Stimulated activated CD4-positive, alpha-beta T cell treated with anti-CD3 and anti-CD28 coated beads, Interleukin-12 subunit alpha, Interleukin-12 subunit beta, amount 100 ng/mL, for 48 hours (primary cell): ENCODE data around the gene MST1.
A peak's percentile ranks its signal among the peaks of the same experiment; 100 is the strongest.

Source experiments
- DNase-seq, 3 donors: peaks; one replicate each; pipeline ENCODE4 v3.0.0-alpha.2; 2020; ENCODE audit warnings: low read depth in 2 of 3, low spot score in 1 of 3

Gene MST1

DNA sequence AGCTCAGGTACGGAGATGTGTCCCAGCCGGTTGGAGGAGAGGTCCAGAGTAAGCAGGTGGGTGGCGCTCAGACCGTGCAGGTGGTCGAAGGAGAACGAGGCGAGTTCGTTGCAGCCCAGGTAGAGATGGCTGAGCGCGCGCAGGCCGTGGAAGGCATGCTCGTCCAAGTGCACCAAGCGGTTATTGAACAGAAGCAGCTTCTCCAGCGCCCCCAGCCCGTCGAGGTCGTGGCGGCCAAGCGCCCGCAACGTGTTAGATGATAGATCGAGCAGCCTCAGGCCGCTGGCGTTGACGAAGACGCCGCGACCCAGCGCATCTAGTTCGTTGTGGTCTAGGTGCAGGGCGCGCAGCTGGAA, 29.6 kb upstream of the MST1 start:
- DNase-seq = no peak

DNA sequence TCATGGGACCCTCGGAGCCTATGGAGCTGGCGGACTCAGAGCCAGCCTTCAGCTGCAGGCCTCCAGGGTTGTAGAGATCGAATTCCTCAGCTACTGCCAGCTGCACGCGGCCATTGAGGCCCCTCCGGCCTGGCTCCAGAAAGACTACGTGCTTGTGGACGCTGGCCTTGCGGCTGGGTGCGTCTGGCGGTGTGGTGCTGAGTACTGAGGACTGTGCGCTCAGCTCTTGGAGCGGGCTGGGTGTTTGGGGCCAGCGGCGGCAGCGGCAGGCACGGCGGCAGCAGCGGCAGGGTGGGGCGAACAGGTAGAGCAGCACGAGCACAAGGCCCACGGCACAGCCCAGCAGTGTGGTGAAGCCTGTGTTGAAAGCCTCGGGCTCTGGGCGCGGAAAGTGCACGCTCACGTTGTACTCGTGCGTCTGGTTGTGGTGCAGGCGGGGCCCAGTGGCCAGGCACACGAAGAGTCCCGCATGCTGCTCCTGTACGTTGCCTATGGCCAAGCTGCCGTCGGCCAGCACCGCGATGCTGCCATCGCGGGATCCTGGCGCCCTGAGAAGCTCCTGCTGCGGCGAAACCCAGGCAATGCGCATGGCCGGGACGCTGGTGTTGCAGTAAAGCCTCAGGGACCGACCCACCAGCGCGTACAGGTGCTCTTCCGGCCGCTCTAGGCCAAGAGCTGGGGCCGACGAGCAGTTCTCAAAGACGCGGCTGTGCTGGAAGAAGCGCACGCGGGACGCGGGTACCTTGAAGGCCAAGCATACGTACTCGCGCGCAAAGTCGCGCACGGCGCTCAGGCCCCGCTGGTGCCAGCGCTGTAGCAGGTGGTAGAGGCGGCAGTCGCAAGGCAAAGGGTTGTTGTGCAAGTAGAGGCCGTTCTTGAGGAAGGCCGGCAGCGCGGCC, 28.9 kb upstream of the MST1 start:
- DNase-seq = no peak

DNA sequence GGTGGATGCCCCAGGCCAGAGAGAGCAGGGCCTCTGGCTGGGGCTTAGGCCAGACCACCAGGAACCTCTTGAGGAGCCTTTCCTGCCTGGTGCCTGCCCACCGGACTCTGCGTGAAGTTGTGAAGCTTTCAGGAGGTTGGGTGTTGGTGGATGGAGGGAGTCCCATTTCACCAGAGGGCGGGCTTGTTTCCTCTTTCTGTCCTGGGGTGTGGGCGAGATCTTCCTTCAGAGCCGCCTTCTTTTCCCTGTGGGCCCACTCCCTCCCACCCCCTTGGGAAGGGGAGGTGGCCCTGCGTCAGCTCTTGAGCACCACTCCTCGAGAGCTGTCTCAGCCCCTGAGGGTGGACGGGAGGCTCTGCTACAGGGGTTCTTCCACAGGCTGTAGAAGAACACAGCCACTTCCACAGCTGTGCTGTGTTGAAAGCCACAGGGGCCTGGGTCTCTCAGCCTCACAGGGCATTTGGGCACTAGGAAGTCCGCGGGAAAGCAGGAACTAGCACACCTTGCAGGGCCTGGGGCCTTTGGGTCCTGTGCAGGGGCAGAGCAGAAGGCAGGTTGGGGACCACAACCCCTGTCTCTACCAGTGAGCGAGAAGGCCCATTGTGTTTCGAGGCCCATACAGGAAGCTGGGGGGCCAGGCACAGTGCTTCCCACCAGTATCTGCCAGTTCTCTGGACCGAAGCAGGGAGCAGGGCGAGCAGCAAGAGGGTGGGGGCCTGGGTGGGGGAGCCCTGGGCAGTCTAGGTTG, 28.1 kb upstream of the MST1 start:
- DNase-seq = no peak

DNA sequence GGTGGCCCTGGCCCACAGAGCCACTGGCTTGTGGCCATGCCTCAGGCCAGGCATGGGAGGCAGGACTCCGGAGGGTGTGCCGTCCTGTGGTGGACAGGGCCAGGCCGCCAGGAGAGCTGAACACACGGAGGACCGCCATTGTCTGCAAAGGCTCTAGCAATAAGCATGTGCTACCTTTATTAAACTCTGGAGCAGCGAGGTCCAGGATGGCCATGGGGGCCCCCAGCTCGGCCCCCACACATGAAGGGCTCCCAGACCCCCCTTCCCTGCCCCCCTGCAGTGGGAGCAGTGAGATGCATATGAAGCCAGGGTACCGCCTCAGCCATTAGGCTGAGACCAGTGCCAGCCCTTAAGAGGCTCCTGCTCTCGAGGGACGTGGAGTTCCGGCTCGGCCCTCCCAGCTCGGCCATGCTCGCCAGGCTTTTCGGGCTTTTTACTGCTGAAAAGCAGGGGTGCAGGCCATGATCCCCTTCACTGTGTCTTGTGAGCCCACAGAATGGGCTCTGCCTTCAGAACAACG, 27.5 kb upstream of the MST1 start:
- no peak for DNase-seq

DNA sequence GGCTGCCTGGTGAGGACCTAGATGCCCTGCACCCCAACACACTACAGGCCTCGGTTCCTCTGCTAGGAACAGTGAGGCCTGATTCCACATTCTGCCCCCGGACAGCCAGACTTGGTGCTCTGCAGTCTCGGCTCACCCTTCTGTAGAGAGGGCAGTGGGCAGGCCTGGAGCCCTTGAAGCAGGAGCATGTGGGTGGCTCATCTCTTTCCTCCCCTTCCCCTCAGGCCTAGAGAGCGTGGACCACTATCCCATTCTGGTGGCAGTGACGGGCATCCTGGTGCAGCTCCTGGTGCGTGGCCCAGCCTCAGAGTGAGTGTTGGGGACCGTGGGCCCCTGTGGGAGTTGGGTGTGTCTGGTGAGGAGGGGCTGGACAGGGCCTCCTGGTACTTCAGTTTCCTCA, 26.9 kb upstream of the MST1 start:
- no peak for DNase-seq

DNA sequence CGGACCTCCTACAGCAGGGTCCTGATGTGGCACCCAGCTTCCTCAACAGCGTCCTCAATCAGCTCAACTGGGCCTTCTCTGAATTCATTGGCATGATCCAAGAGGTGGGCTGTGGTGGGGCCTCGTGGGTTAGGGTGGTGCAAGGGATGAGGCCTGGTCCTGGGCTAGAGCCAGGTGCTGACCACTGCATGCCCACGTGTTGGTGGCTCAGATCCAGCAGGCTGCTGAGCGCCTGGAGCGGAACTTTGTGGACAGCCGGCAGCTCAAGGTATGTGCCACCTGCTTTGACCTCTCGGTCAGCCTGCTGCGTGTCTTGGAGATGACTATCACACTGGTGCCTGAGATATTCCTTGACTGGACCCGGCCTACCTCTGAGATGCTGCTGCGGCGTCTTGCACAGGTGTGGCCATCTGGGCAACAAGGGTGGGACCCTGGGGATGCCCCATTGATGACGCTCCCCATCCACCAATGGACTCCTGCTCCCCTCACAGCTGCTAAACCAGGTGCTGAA, 26.4 kb upstream of the MST1 start:
- no peak for DNase-seq

DNA sequence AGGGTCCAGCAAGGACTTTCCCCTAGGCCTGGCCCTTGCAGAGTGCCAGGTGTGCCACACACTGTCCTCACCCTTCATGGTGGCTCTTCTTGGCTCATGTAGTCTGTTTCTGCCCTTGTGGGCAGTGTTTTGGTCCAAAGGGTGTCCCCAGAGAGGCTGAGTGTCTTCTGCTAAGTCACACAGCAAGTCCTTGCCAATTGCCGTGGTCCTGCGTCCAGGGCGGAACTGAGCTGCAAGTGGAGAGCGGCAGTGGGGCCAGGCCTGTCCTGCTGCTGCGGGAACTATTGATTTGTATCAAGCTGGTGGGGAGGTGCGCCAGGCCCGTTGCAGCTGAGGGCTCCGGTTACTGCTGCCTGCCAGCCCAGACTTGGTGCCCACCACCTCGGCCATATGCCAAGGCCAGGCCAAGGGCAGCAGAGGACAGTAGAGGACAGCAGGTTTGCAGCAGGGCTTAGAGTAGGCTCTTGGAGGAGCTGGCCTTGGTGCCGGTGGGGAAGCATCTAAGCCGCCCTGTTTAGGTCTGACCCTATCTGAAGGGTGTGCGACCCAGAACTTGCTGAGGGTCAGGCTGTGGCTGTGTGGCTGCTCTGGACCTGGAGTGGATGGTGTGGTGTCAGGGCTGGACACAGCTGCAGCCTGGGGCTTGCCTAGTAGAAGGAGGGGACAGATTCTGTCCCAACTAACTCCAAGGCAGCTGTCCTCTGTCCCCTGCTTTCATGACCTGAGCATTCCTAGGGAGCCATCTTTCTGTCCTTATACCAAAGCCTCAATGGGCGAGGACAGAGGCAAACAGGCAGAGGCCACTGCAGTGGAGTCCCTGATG, 25.7 kb upstream of the MST1 start:
- no peak for DNase-seq

DNA sequence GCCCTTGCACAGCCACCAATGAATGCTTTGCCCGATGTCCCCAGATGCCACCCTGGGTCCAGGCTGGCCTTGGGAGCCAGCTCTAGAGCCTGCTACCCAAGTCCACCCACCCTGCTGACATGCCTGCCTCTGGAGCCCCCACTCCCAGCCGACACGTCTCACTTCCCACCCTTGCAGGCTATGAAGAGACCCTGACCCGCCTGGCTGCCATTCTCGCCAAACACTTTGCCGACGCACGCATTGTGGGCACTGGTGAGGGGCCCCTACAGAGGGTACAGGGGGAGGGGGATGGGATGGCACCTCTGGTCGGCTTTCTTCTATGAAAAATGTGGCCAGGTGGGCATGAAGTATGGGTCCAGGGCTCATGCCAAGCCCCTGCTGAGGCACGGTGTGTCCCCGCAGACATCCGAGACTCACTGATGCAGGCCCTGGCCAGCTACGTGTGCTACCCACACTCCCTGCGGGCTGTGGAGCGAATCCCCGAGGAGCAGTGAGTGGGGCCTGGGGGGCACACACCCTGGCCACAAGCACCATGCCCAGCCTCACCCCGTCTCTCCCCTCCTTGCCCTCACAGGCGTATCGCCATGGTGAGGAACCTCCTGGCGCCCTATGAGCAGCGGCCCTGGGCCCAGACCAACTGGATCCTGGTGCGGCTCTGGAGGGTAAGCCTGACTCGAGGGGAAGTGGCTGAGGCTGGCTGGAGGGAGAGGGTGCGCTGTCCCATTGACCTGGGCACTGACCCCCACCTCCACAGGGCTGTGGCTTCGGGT, 24.2 kb upstream of the MST1 start:
- no peak for DNase-seq

DNA sequence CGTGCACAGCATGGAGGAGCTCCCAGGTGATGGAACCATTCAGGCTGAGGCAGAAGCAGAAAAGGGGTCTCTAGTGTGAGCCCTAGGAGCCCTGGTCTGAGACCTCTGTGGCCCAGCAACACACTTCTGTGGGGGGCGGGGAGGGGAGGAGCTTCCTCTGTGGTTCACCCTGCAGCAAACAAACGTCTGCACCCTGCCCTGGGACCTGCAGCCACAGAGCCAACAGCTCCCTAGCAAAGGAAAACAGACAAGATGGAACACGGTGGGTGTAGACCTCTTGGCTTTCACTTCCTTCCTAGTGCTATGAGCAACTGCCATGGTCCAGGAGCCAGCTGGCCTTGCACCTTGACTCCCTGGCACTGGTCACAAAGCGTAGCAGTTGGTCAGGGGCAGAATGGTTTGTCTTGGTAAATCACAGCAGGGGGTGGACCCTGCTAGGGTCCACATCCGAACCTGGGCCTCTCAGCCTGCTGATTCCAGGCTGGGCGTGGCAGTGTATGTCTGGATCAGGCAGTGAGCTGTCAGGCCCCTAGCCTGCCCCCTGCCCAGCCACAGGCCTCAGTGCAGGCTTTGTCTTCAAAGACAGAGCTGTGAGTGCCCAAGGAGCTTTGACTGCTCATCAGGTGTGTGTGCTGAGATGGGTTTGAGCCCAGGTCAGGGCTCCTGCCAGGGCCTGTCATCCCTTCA, 23.5 kb upstream of the MST1 start:
- DNase-seq = no peak

DNA sequence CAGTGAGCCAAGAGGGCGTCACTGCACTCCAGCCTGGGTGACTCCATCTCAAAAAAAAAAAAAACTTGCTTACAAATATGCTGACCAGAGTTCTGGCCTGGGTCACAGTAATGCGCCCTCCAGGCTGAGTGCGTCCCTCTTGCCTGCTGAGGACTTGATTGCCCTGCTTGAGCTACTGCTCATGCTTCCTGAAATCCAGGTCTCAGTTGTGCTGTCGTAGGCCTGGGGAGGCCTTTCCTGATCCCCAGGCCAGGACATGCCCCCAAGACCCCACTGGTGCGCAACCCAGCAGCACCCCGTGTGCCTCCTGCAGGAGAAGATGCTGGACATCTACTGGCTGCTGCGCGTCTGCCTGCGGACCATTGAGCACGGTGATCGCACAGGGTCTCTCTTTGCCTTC, 22.9 kb upstream of the MST1 start:
- no peak for DNase-seq

DNA sequence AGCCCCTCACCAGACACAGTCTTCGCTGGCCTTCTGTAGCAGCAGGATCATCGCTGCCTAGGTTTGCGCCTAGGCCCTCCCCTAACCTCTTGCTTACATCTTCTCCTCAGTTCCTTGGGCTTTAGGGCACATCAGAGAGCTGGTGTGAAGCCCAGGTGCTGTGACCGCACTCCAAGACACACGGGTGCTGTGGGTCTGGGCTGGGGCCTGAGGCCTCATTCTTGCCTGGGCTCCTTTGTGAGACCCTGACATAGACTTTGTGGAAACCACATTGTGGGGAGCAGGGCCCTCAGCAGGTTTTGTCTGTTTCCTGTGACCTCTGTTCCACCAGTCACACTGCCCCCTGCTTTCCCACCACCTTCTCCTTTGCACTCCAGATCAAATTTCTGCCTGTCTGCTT, 22.2 kb upstream of the MST1 start:
- no peak for DNase-seq

DNA sequence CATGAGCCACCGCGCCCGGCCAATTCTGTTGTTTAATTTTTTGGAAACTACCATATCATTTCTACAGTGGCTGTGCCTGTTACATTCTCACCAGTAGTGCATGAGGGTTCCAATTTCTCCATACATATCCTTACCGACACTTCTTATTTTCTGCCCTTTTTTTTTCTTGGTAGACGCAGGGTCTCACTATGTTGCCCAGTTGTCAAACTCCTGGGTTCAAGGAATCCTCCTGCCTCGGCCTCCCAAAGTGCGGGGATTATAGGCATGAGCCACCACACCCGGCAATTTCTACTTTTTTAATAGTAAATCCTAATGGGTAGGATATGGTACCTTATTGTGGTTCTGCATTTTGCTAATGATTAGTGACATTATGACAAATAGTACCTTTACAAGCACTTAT, 20.6 kb upstream of the MST1 start:
- no peak for DNase-seq

DNA sequence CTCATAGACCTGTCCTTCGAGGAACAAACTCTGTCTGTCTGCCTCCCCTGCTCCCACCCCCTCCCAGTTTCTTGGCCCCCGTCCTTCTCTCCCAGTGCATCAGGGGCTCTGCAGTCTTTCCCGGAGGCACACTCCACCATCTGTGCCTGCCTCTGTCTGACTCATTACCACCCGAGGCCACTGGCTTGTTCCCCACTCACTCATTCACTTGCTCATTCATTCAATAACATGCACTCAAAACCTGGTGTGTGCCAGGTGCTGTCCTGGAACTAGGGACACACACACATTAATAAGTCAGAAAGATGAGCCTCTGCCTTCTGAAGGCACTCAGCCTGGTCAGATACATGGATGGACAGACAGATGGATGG, 17.8 kb upstream of the MST1 start:
- DNase-seq = no peak

DNA sequence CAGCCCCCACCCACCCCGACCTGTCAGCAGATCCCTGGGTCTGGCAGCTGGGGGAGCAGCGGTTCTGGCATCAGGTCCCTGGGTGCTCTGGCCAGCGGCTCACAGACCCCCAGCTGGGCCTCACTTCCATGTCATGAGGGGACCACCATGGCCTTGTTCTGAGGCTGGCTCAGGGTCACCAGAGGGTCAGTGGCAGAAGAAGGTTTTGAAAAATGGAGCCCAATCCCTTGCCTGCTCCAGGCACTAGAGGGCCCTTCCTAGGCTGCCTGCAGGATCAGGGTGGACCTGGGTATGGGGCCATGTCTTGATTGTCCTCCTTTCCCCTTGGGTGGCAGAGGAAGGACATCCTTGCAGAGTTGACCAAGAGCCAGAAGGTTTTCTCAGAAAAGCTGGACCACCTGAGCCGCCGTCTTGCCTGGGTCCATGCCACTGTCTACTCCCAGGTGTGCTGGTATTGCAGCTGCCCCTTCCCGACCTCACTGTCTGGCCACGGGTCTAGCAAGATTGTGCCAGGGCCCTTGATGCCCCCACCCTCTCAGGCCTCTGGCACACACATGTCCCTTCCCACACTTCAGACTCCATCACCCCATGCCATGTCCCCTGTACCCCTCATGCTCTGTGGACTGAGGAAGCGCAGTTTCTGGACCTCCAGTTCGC, 17.3 kb upstream of the MST1 start:
- no peak for DNase-seq

DNA sequence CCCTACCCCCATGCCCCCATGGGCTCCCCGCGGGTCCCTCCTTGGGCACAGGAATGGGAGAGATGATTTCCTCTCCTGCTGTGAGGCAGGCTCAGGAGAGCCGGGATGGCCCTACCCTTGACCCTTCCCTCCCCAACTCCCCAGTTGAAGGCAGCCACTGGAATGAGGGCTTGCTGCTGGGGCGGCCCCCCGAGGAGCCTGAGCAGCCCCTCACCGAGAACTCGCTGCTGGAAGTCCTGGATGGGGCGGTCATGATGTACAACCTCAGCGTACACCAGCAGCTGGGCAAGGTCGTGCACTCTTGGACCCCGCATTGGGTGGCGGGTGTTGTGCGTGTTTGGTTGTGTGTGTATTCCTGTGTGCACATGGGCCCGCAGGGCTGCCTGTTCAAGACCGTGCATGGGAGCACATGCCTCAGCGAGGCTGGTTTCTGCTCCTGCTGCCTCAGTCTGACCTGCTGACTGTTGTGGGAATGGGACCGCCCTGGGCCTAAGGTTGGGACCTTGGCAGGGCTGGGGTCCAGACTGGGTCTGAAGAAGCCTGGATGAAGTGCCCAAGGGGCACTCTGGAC, 16.2 kb upstream of the MST1 start:
- DNase-seq = no peak

DNA sequence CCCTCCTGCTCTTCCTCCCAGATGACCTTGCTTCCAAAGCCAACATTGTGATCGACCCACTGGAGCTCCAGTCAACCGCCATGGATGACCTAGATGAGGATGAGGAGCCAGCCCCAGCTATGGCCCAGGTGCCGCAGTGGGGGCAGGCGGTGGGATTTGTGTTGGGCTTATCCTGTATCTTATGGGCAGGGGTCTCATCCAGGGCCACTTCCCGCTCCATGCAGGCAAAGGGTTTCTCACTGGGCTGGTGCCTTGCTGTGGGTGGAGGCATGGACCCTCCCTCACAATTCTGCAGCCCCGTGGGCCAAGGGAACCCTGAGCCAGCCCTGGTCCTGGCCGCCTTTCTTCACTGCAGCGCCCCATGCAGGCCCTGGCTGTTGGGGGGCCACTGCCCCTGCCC, 15.4 kb upstream of the MST1 start:
- no peak for DNase-seq

DNA sequence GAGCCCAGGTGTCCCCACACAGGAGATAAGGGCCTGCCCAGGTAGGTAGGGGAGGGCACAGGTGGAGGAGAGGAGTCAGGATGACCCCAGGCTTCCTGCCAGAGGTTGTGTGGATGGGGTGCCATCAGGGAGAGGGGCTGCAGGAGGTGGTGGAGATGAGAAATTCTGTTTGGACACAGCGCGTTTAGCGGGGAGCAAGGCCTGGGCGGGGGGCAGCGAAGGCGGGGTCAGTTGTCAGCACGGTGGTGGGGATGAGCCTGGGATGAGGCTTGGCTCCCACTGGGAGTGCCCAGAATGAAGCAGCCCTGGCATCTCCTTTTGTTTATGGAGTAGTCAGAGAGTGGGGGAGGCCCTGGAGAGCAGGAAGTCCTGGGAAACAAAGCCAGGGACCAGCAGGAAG, 14.7 kb upstream of the MST1 start:
- DNase-seq = no peak

DNA sequence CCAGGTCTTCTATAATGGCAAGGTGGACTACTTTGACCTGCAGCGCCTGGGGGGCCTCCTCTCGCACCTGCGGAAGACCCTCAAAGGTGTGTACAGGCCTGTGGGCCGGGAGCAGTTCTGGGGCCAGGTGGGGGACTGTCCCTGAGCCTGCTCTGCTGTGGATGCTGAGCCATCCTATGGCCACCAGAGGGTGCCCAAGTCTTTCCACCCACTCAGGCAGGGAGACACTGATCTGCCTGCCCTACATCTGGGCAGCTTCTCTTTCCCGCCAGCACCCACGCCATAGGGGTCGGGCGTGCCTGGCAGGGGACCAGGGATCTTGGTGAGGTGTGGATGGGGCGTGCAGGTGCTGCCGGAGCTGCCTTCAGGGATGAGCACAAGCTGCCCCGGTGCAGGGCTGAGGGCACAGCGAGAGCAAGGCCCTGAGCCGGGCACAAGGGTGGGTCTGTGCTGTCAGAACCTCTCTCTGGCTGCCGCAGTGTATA, 14.2 kb upstream of the MST1 start:
- DNase-seq = peak in 2 of 3 donors; percentile 47 to 48

DNA sequence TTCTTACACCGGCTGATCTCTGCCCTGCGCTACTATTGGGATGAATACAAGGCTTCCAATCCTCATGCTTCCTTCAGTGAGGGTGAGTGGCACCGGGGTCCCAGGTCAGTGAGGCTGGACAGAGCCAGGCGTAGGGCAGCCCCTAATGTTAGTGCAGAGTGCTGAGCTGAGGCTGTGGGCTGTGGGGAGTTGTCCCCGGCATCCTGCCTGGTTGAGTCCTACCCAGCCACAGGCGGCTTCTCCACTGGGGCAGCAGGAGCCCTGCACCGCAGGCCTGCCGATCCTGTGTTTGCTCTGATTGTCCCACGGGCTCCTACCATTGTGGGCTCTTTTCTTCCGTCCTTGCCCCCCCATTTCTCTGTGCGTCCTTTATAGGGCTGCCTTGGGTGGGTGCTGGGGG, 13.4 kb upstream of the MST1 start:
- no peak for DNase-seq
